Cardiac ventricle fibroblast (primary cell): ENCODE measurements around the gene ARIH2. TPM values are rescaled to one million over a fixed set of nuclear protein-coding genes. Genes with fewer than 3 reads are reported as not detected.

Experiments
- total RNA-seq: library from RNA; depleted of rRNA; stranded (reverse); fragments of >200 nt; gene quantifications from 2 replicates; pipeline ENCODE4 v1.2.3, GENCODE V29; 2015

Gene ARIH2
- total RNA-seq, result 33.6 and 41.9 TPM in 2 replicates

GRCh38 chr3:48918388-48919214, at the start of gene ARIH2:
Gene ARIH2 (plus strand): TSS chr3:48918842. CDS start chr3:48927559, 8,717 bp downstream.

GRCh38 chr3:48898383-48899234, 20.0 kb upstream of the ARIH2 start, which contains the start of gene SLC25A20:
Gene SLC25A20 (minus strand): TSS chr3:48898882. CDS start chr3:48898794, 88 bp downstream.

GRCh38 chr3:48989796-48990635, 71.4 kb downstream of the ARIH2 start, which contains the start of gene P4HTM:
Gene P4HTM (plus strand): TSS chr3:48990241. CDS start chr3:48990257, 16 bp downstream.

GRCh38 chr3:49007068-49007770, 88.6 kb downstream of the ARIH2 start, which contains the start of gene WDR6:
Gene WDR6 (plus strand): TSS chr3:49007391. CDS start chr3:49007432, 41 bp downstream.

GRCh38 chr3:49017971-49018706, 99.5 kb downstream of the ARIH2 start, which contains the start of gene DALRD3:
Gene DALRD3 (minus strand): TSS chr3:49018580. CDS start chr3:49018564, 16 bp downstream.

GRCh38 chr3:49021813-49022687, 103.4 kb downstream of the ARIH2 start, which contains the start of gene NDUFAF3:
Gene NDUFAF3 (plus strand): TSS chr3:49022121. CDS start chr3:49022145, 24 bp downstream.

GRCh38 chr3:49028673-49029562, 110.3 kb downstream of the ARIH2 start, which contains the start of gene IMPDH2:
Gene IMPDH2 (minus strand): TSS chr3:49029398. CDS start chr3:49029350, 48 bp downstream.

Other genes with a start within 250 kb of the ARIH2 start
- 21.4 and 28.5 TPM in 2 replicates for gene NCKIPSD, start 232.9 kb upstream of the ARIH2 start, total RNA-seq
- gene IP6K2, start 201.6 kb upstream of the ARIH2 start, total RNA-seq, result 56.8 and 63.0 TPM in 2 replicates
- 21.2 and 30.6 TPM in 2 replicates for gene PRKAR2A, start 71.0 kb upstream of the ARIH2 start, total RNA-seq
- 15.5 and 16.7 TPM in 2 replicates for gene SLC25A20, start 20.0 kb upstream of the ARIH2 start, total RNA-seq
- gene P4HTM, start 71.4 kb downstream of the ARIH2 start, total RNA-seq, result 23.0 and 27.6 TPM in 2 replicates
- gene WDR6, start 88.5 kb downstream of the ARIH2 start, total RNA-seq, result 70.8 and 72.8 TPM in 2 replicates
- gene DALRD3, start 99.7 kb downstream of the ARIH2 start, total RNA-seq, result 38.5 and 40.8 TPM in 2 replicates
- 48.8 and 52.8 TPM in 2 replicates for gene NDUFAF3, start 103.3 kb downstream of the ARIH2 start, total RNA-seq
- 267 and 271 TPM in 2 replicates for gene IMPDH2, start 110.6 kb downstream of the ARIH2 start, total RNA-seq
- gene QRICH1, start 175.2 kb downstream of the ARIH2 start, total RNA-seq, result 41.1 and 45.7 TPM in 2 replicates
- gene QARS1, start 185.9 kb downstream of the ARIH2 start, total RNA-seq, result 191 and 207 TPM in 2 replicates
- gene USP19, start 202.0 kb downstream of the ARIH2 start, total RNA-seq, result 36.4 and 37.6 TPM in 2 replicates
- gene LAMB2, start 214.2 kb downstream of the ARIH2 start, total RNA-seq, result 692 and 725 TPM in 2 replicates
- 24.3 and 27.9 TPM in 2 replicates for gene CCDC71, start 247.5 kb downstream of the ARIH2 start, total RNA-seq